HG02588 (cell line): ENCODE results near the gene COG1.

Source experiments
- ATAC-seq: cut with Tn5 transposase; IDR thresholded peaks from one replicate; pipeline ENCODE4 v1.9.1; 2021; ENCODE audit warnings: mild to moderate bottlenecking, moderate library complexity; ENCODE audit not compliant: unreplicated experiment

The COG1 gene

GRCh38 chr17:73227944-73228343 is 35.1 kb downstream of the COG1 start:
- ATAC-seq, result no peak

- peak; percentile 26 for ATAC-seq
Observed at GRCh38 chr17:73228748-73229236, 35.9 kb downstream of the COG1 start.

DNA sequence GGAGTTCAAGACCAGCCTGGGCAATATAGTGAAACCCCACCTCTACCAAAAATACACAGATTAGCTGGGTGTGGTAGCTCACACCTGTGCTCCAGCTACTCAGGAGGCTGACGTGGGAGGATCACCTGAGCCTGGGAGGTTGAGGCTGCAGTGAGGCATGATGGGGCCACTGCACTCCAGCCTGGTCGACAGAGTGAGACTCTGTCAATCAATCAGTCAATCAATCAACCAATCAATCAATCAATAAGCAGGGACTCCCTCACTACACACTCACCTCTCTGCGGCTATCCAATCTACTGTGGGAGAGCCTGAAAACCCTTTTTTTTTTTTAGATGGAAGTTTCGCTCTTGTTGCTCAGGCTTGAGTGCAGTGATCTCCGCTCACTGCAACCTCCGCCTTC is 37.2 kb downstream of the COG1 start:
- no peak for ATAC-seq

- no peak for ATAC-seq
Observed at GRCh38 chr17:73231395-73231794, 38.5 kb downstream of the COG1 start.

- peak; percentile 83 for ATAC-seq
Observed at GRCh38 chr17:73231841-73232586, 39.2 kb downstream of the COG1 start.

DNA sequence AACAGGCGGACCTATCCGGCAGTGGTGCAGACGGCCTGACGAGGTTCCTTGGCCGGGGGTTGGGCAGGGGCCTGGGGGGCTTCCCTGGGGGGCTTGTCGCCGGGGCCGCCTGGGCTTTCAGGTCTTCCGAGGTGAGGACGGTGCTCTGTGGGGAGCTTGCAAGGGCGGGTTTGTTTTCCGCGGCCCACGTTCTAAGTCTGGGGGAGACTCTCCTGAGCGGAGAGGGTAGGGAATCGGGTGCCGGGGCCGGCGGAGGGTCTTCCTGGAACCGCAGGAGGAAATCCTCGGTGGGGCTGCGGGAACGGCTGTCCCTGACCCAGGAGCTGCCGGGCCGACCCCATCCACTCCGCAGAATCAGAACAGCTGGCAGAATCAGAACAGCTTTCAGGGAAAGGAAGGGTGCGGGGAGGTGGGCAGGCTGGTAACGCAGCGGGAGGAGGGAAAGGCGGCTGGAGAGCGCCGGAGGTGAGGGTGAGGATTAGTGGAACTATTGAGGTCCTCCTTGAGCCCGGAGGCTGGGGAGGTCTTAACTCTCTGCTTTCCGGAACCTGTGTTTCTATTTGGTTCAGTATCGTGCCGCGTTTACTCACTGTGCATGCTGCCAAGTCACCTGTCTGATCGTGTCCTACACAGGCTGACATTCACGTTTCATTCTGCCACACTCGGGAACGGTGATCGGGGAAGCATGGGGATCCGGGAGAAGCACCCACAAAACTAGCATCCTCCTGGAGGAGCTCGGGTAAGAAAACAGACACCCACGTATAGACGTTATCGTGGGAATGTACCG is 39.9 kb downstream of the COG1 start:
- peak; percentile 22 for ATAC-seq

- ATAC-seq, result no peak
Observed at GRCh38 chr17:73234736-73235135, 41.9 kb downstream of the COG1 start.

GRCh38 chr17:73237714-73238113 is 44.9 kb downstream of the COG1 start:
- no peak for ATAC-seq

- no peak for ATAC-seq
Observed at GRCh38 chr17:73240561-73240960, 47.7 kb downstream of the COG1 start.

DNA sequence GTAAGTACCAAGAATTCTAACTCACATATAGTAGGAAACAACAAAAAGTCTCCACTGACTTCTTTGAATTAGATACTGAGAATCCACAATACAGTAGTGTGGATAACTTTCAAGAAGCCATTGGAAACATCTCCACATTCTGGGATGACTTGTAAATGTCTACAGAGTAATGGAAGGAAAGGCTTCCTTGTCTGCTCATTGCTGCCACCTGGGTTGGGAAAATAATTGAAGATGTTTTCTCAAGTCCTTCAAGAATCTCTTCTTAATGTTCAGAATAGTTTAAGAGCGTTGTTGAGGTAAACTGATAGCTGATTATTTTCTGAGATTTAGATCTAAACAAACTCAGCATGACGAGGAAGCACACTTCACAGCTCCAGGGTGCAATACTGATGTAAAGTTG is 54.9 kb downstream of the COG1 start:
- ATAC-seq, result no peak

DNA sequence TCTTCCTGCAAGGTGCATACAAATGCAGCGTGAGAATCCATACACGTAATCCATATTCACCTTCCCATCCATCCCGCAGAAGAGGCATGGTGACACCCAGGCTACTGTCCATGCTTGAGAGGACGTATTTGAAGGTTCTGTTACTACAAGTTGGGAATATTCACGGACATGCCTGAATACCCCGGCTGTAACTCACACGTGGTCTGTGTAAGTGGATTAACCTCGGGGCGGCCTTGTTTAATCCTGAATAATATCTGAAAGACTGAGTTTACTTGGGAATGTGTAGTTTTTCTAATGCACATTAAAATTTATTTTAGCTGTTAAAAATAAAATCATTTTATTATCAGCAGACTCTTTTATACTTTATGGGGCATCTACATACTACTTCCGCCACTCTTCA is 55.7 kb downstream of the COG1 start:
- ATAC-seq, result no peak

DNA sequence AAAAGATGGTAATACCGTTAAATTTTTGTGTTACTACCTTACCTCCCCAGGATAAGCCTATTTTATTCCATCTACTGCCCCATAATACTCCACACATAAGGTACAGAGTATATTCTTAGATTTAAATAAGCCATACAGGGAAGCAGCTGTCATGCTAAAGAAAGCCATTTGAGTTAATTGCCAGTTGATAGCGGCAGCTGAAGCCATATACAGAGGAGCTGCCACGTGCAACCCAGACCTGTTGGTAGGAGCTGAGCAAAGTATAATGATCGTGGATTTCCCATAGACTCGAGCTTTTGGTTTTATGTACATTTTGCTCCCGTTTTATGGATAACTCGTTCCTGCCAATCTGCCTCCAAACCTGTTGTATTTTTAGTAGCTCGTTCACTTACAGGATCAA is 56.8 kb downstream of the COG1 start:
- no peak for ATAC-seq

- no peak for ATAC-seq
Observed at GRCh38 chr17:73250851-73251640, 58.2 kb downstream of the COG1 start.

DNA sequence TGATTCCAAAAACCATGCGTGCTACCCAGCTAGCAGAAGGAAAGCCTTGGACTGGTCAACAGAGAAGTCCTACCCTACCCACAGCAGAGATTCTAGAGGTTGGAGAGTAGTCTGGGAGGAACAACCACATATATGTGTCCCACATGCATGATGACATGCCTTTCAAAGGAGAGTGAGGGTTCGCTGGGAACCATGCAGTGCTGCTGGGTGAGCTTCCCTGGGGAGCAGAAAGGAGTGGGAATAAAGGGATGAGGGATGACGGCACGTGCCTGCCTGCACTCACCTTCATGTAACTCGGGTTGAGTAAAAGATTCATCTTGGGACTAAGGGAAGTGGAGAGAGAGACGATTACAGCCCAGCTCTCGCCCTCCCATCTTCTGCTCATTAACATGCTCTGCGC is 59.0 kb downstream of the COG1 start:
- ATAC-seq, result no peak

GRCh38 chr17:73255671-73256181 is 62.9 kb downstream of the COG1 start:
- ATAC-seq, result no peak

DNA sequence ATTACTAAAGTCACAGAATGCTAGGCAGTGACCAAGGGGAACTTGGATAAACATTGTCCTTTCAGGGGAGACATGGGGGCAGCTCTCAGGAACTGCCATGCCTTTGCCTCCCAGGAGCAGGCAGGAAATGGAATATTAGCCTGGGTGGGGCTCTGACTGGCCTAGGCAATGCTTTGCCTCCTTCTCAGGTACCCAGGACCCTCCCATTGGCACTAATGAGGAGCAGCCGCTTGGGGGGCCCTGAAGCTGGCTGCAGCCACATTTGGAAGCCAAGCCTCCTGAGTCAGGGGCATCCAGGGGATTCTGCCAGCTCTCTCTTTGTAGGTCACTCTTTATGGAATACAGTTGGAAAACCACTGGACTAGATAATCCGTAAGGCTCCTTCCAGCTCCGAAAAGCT is 63.4 kb downstream of the COG1 start:
- no peak for ATAC-seq

DNA sequence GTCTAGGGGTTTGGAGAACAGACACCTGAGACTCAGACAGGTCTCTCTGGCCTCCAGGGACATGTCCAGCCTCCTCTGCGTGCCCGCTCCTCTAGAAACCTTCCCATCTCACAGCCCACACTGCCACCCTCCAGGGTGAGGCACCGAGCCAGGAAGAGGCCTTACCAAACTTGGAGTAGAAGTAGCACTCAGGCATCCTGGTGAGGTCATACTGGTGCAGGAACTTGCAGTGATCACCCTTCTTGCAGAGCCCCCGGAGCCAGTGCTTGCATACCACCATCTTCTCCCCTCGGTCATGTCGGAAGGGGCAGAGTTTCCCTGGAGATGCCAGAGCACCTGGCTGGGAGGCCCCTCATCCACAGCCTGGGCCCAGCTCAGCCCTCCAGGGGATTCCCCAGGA is 64.7 kb downstream of the COG1 start:
- no peak for ATAC-seq
